ENCODE data around the gene MPPED2. TPM values are rescaled to one million over a fixed set of nuclear protein-coding genes. Genes with fewer than 3 reads are reported as not detected.

The MPPED2 gene
- total RNA-seq, 1 donor from 2014 or later = 9.7 TPM

DNA sequence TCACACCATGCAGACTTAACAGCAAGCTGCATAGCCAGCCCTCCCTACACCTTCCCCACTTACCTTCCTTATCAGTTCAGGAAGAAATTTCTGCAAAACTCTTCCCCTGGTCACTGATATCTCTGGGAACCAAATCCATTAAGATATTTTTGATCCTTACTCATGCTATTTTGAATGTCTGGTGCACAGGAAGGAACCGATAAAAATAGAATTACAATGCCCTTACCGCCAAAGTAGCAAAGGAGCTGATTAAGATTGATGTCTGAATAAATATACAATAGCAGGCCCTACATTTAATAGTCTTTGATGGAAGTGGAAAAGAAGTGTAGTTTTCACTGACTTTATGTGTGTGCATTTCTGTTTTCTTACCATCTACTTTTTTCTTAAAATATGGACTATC is 117.3 kb downstream of the MPPED2 start:
- intact Hi-C loops (cut with DNase I) = no loop called here
- no peak for DNase-seq (ENCODE audit: missing footprints)
- no peak for ATAC-seq

DNA sequence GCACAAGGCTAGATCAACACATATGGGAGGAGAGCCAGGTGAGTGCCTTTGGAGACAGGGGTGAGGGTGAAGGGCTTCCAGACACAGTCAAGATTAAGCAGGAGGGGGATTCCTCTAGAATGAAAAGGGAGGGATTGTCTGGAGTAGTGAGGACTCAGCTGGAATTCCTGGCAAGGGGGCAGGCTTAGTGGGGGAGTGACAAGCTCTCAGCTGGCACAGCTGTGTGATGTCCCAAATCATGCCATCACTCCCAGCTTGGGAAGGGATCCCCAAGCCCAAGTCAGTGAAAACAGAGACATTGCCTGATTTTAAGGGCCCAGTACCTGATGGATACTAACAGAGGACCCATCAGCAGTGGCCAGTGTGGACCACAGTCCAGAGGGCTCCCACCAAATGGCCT is 119.0 kb downstream of the MPPED2 start:
- intact Hi-C loops (cut with DNase I) = no loop called here

DNA sequence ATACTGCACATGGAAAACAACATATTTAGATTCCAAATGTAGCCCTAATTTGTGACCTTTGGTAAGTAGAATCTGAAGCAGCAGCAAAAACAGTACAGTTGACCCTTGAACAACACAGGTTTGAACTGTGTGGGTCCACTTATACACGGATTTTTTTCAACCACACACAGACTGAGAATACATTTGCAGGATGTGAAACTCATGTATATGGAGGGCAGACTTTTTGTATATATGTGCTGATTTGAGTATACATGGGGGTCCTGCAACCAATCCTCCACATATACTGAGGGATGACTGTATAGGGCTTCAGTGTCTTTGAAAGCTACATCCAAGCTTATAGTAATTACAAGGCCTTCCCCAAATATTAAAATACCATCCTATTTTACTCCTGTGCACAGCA is 120.5 kb downstream of the MPPED2 start:
- ATAC-seq = no peak
- intact Hi-C loops (cut with DNase I) = no loop called here
- DNase-seq (ENCODE audit: missing footprints) = no peak

More for the DNA sequence above, 119.0 kb downstream of the MPPED2 start:
- ATAC-seq = peak; percentile 26
- no peak for DNase-seq (ENCODE audit: missing footprints)

DNA sequence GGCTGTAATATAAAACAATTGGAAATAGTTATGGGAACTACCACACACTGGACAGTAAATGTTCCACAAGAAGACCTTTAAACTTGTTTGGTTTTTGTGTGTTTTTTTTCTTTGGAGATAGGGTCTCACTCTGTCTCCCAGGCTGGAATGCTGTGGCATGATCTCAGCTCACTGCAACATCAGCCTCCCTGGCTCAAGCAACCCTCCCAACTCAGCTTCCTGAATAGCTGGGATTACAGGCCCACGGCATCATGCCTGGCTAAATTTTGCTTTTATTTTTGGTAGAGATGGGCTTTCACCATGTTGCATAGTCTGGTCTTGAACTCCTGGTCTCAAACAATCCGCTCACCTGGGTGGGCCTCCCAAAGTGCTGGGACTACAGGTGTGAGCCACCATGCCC is 121.0 kb downstream of the MPPED2 start:
- no peak for DNase-seq (ENCODE audit: missing footprints)
- ATAC-seq = no peak
- intact Hi-C loops (cut with DNase I) = no loop called here

DNA sequence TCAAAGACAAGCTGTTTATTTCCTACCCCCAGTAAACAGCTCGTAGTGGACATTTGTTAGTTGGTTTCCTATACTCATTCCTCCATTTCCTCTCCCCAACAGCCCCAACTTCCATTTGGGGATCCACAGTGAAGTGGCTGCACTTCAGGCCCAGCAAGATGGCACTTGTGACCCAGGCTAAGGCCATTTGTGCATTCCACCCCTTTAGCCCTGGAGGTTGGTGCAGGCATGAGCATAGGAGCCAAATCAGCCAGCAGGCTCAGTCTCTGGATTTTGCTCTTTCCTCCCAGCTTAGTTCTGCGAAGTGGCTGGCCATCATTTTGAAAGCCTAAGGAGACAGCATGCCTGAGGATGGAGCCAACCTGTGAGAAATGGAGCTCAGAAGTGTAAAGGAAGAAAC is 122.9 kb downstream of the MPPED2 start:
- ATAC-seq (no peak), DNase-seq (ENCODE audit: missing footprints) (no peak)
- intact Hi-C loops (cut with DNase I) = no loop called here

DNA sequence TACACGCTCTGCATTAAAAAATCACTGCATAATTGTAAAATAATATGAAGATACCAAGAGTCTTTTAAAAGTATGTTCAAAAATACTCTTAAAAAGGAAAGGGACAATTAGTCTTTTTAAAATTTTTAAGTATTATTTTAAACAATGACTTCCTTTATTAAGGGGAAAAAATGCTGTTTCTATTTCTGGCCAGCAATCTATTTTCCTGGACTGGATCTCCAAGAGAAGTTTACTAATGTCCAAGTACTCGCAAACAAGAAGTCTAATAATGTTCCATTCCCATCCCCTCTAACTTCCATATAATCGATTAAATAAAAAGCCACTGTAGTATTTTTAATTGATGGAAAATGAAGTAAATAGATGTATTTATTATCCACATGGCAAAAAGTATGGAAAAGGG is 123.7 kb downstream of the MPPED2 start:
- ATAC-seq (no peak), DNase-seq (ENCODE audit: missing footprints) (no peak)
- intact Hi-C loops (cut with DNase I) = no loop called here

DNA sequence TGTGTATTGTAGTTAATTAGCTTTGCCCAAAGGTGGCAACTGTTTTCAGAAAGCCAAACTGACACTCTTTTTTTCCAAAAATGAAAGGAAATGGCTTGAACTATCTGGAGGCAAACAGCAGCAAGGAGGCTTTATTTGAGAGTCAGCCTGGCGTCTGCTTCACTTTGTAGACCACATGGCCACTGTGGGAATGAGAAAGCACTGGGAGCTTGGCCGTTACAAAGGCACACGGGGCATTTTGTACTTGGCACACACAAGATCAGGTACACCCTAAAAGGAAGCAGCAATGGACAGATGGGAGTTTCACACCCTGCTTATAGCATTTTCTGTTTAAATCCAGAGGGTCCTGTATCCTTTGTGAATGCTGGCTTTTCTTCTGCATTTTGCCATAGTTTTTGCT is 126.3 kb downstream of the MPPED2 start:
- intact Hi-C loops (cut with DNase I) = loop anchor here (10.0 kb wide), 1 partner anchor 85 kb away; no protein-coding TSS in a partner anchor
- no peak for DNase-seq (ENCODE audit: missing footprints)
- ATAC-seq = peak; percentile 23

DNA sequence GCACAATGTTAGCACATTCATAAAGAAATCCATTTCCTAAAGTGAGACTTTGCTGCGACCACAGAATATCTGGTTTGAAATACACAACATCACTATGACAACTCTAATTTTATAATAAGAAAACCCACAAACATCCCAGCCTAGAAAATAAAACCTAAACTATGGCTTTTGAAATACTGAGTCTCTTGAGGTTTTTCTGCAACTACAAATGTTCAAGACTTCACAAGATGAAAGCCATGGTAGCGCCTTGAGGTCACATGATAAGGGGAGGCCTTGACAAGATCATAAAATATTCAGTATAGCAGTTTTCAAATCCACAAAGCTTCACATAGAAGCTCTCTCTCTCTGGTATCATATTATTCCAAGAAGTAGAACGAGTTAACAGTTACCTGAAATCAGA is 126.8 kb downstream of the MPPED2 start:
- DNase-seq (ENCODE audit: missing footprints) (no peak), ATAC-seq (no peak)
- intact Hi-C loops (cut with DNase I) = loop anchor here (10.0 kb wide), 1 partner anchor 85 kb away; no protein-coding TSS in a partner anchor

DNA sequence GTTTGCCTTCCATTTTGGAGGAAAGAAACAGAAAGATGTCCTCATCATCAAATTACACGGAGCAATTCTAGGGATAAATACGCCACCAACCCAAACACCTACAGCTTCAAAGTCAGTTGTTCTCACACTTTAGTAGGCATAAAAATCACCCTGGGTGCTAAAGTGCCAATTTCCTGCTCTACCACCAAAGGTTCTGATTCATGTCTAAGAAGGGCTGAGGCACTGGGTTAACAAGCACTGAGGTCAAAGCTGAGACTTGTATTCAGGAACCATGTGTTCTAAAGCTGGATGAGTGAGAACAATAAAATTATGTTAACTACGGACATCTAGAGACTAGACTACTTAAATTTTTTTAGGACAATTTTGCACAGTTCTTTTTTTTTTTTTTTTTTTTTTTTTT is 127.6 kb downstream of the MPPED2 start:
- DNase-seq (ENCODE audit: missing footprints) (no peak), ATAC-seq (no peak)

DNA sequence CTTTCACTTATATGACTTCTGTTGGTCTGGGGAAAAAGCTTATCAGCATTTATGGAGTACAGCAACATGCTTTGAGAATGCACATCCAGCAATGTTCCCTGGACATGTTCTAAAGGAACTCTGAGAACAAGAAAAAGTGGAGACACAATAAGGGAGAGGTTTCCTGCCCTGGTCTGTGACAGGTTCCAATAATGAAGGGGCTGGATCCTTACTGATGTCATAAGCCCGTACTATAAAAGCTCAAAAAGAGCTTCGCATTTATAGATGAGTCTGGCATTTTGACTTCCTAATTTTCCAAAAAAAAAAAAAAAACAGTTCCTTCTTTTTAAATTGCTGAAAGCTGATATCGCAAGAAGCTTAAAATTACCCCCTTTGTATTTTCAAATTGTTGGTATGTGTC is 129.1 kb downstream of the MPPED2 start:
- intact Hi-C loops (cut with DNase I) = loop anchor here (10.0 kb wide), 1 partner anchor 88 kb away; no protein-coding TSS in a partner anchor
- peak; percentile 27 for ATAC-seq

More for the DNA sequence above, 127.6 kb downstream of the MPPED2 start:
- intact Hi-C loops (cut with DNase I) = loop anchor here (10.0 kb wide), 1 partner anchor 86 kb away; no protein-coding TSS in a partner anchor

DNA sequence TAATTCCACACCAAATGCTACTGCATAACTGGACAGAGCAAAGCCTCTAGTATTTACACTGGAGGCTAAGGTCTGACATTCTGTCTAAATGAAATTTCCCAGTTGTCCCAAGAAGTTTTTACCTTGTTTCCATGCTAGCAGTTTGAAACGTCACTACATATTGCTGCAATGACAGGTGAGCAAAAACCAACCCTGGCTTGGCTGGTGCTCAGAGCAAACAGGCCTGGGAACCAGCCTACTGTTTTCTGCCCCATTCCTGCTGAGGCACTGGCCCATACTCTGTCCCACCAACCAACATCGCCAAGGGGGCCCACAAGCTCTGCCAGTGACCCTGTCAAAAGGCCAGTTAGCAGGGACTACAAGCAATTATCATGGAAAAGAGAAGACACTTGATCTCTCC is 131.1 kb downstream of the MPPED2 start:
- DNase-seq (ENCODE audit: missing footprints) (no peak), ATAC-seq (no peak)
- intact Hi-C loops (cut with DNase I) = loop anchor here (10.0 kb wide), 1 partner anchor 90 kb away; no protein-coding TSS in a partner anchor

More for the DNA sequence above, 129.1 kb downstream of the MPPED2 start:
- DNase-seq (ENCODE audit: missing footprints) = no peak

DNA sequence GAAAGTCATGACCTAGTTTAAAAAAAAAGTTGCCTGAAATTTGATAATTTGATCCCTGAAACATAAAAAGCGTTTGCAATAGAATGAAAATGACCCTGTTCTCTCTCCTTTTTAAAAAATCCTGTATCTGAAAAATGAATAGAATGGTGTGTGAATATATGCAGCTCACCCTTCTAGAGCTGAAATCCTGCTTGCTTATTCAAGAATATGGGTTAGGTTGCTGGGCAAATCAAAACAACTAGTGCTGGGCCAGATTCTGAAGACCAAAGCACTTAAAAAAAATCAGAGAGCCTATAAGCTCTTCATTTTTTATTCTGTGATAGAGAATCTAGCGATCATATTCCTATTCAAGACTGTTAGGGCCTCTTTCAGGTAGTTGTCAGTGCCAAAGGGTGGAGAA is 131.6 kb downstream of the MPPED2 start:
- intact Hi-C loops (cut with DNase I) = loop anchor here (10.0 kb wide), 1 partner anchor 90 kb away; no protein-coding TSS in a partner anchor
- no peak for ATAC-seq

DNA sequence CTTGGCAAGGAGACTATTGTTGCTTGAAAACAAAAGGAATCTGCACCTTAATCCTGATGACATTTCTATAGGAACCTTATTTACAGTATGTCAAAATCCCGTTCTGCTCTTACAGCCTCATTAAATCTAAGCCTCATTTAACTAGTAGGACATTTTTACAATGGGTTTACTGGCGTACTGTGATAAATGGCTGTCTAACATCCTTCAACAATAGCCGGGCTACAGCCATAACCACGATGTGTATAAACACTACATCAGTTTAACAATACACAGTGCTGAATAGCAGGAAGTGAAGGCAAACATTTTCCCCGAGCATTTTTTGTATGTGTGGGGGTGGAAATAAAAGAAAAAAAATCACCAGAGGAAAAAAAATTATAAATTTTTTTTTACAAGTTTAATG is 132.0 kb downstream of the MPPED2 start:
- DNase-seq (ENCODE audit: missing footprints) = no peak
- no peak for ATAC-seq
- intact Hi-C loops (cut with DNase I) = loop anchor here (10.0 kb wide), 1 partner anchor 91 kb away; no protein-coding TSS in a partner anchor

More for the DNA sequence above, 131.6 kb downstream of the MPPED2 start:
- no peak for DNase-seq (ENCODE audit: missing footprints)

DNA sequence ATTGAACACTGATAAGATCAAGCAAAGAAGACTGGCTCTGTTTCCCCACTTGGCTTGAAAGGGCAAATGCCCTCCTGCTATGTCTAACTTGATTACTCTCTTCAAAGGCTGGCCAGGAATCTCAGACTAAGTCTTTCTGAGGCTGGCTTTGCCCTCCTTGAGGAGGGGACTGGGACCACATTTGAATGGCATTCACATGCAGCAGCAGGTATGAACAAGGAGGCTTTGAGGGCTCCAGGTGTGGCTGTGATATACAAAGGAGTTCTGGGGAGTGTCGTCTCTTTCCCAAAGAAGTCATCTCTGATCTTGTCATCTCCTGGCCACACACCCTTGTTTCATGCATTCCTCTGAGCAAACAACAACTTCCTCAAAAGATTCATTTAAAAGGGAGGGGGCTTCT is 132.4 kb downstream of the MPPED2 start:
- no peak for DNase-seq (ENCODE audit: missing footprints)
- intact Hi-C loops (cut with DNase I) = loop anchor here (10.0 kb wide), 1 partner anchor 91 kb away; no protein-coding TSS in a partner anchor
- ATAC-seq = no peak

DNA sequence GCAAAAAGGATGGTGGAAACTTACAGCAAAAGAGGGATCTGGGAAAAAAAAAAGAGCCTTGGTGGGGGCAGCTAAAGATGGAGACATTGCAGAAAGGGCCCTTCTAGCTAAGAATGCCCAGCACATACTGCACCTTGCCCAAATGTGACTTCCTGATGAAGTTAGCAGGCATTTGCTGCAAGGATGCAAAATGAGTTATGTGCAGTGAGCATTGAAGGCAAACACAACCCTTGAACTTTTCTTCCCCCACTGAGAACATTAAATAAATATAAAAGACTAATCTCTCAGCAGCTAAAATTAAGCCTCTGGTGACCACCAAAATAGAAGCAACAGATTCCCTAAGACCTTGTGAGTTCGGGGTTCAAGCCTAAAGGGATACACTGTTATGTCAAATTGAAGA is 133.3 kb downstream of the MPPED2 start:
- intact Hi-C loops (cut with DNase I) = loop anchor here (10.0 kb wide), 1 partner anchor 92 kb away; no protein-coding TSS in a partner anchor
- DNase-seq (ENCODE audit: missing footprints) (no peak), ATAC-seq (no peak)

DNA sequence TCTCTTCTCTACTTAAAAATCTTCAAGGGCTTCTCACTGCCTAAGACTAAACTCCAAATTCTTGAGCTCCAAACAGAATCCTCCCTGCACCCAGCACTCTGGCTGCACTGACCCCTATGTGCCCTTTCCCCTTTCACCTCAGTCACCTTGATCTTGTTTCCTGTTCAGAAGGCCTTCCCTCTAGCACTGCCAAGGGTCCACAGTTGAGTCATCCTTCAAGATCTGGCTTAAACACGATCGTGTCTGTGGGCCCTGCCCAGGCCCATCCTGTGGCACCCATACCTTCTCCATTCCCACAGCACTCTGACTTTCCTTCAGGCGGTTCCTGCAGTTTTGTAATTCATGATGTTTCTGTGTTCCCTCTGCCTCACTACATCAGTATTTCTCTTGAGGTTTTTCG is 134.0 kb downstream of the MPPED2 start:
- intact Hi-C loops (cut with DNase I) = loop anchor here (10.0 kb wide), 1 partner anchor 93 kb away; no protein-coding TSS in a partner anchor
- ATAC-seq = no peak
- no peak for DNase-seq (ENCODE audit: missing footprints)

DNA sequence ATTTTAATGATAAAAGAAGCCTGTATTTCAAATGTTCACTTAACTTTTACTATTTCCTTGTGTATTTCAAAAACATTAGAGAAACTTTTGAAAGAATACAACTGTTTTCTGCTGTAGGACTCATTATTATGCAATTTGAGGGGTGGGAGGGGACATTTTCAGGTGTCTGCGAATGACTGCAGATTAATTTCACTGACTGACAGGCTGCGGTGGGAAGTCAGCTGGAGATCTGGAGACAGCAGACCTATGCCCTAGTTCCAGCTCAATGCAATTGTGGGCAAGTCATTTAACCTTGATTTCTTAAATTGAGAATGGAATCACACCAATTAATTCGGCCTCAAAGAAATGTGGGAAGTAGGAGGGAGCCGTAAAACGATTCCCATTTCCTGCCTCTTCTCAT is 134.5 kb downstream of the MPPED2 start:
- intact Hi-C loops (cut with DNase I) = loop anchor here (10.0 kb wide), 1 partner anchor 93 kb away; no protein-coding TSS in a partner anchor
- ATAC-seq (peak; percentile 46), DNase-seq (ENCODE audit: missing footprints) (no peak)

DNA sequence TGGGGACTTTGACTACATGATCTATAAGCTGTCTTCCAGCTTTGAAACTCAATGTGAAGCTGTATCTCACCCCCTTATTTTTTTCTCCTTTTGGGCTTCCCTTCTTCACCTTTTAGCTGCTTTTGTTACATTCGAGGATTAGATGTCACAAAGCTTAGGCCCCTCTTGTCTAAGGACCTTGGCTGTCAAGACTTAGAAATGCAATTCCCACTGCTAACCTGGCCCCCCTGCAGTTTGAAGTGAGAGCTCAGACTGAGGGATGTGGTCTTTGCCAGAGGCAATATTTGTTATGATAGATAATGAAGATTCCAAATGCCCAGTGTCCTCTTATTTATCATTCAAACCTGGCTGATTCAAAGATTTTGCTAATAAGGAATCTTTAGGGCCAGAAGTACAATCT is 135.0 kb downstream of the MPPED2 start:
- no peak for ATAC-seq
- intact Hi-C loops (cut with DNase I) = loop anchor here (10.0 kb wide), 1 partner anchor 94 kb away; no protein-coding TSS in a partner anchor

DNA sequence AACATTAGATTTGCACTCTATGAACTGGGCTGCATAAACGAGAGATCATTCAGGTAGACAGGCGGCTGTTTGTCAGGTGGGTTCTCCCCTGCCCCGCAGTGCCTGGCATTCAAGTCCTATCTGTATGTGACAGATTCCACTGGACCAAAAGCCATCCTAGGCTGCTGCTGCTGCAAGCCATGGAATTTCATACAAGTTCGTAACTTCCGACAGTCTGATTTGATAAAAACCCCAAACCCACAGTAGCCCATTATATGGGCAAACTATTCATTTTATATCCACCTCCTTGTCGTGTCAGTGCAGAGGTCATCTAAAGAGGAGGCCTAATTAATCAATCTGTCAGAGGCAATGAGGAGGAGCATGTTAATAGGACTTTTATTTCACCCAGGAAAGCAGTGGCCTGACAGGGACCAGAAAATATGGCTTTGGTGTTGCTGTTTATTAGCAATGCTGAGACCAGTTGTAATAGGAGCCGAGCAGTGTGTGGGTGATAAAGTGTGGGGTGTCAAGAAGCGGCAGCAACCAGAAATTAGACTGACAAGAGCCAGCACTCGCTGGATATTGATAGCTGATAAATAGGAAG is 139.0 kb downstream of the MPPED2 start:
- DNase-seq (ENCODE audit: missing footprints) = no peak
- intact Hi-C loops (cut with DNase I) = no loop called here
- ATAC-seq = no peak

More for the DNA sequence above, 135.0 kb downstream of the MPPED2 start:
- DNase-seq (ENCODE audit: missing footprints) = no peak

DNA sequence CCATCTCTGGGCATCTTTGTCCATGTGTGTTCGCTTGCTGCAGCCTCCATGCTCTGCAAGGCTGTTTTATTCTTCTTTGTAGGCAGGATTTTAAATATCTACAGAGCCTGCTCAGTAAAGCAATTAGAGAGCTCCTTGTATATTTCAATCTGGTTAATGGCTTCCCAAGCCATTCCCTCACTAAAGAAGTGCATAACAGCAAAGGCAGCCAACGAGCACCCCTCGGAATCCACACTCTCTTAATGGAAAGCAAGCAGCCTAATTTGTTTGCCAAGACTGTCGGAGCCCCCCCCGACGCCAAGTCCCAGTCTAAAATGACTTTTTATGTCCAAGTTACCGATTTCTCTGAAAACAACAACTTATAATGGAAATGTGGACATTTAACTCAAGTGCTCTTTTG is 139.6 kb downstream of the MPPED2 start:
- ATAC-seq (no peak), DNase-seq (ENCODE audit: missing footprints) (no peak)
- intact Hi-C loops (cut with DNase I) = no loop called here

Measured in Right ventricle myocardium inferior (tissue), 1 donor.